HL-60 (cell line): ENCODE results near the gene CCNJ.

Experiments
- DNase-seq, 2 experiments: peaks; one replicate each; pipeline ENCODE4 v3.0.0-alpha.2; 2010 to 2020; ENCODE audit warnings: low read depth in 1 of 2, low spot score in 1 of 2
- H3K27ac ChIP-seq: fragments of 250-450 bp; sonication (Bioruptor Pico); replicated peaks from 2 replicates; pipeline ENCODE4 v1.5.1; 2020; ENCODE audit warnings: mild to moderate bottlenecking, moderate library complexity
- H3K27me3 ChIP-seq: fragments of 250-450 bp; sonication (Bioruptor Pico); 2 replicates; pipeline ENCODE4 v1.5.1; 2021; ENCODE audit warnings: mild to moderate bottlenecking, moderate library complexity; ENCODE audit not compliant: insufficient read depth, poor library complexity, severe bottlenecking
- H3K4me3 ChIP-seq: replicated peaks from 2 replicates; pipeline ENCODE4 v1.5.1; 2011; ENCODE audit warnings: mild to moderate bottlenecking, control low read depth, low read length; ENCODE audit not compliant: insufficient read depth
- GABPA ChIP-seq: IDR thresholded peaks from 2 replicates; pipeline ENCODE4 v1.6.1; 2012; ENCODE audit warnings: low read depth
- POLR2AphosphoS5 ChIP-seq: IDR thresholded peaks from 2 replicates; pipeline ENCODE4 v1.6.1; 2012; ENCODE audit warnings: low read depth
- SPI1 ChIP-seq: IDR thresholded peaks from 2 replicates; pipeline ENCODE4 v1.6.1; 2012; ENCODE audit warnings: low read depth, mild to moderate bottlenecking, borderline replicate concordance
- TF ChIP-seq, protein P1 (sequence below): IDR thresholded peaks from 2 replicates; pipeline ENCODE4 v1.6.1; 2012; ENCODE audit warnings: low read depth; ENCODE audit not compliant: insufficient replicate concordance
- TF ChIP-seq, protein P2 (sequence below): IDR thresholded peaks from one replicate; pipeline ENCODE4 v1.5.1; 2011; ENCODE audit warnings: low read length, control low read depth, inconsistent platforms; ENCODE audit not compliant: insufficient read depth

Gene CCNJ

GRCh38 chr10:96022739-96023138, 20.6 kb upstream of the CCNJ start:
- Histone ChIP-seq H3K27ac (no peak overlapping the region), H3K27me3 (no peaks in the 10 kb centered on the region), H3K4me3 (no peak overlapping the region)
- no peak for TF ChIP-seq POLR2AphosphoS5
- TF ChIP-seq, protein P1, sequence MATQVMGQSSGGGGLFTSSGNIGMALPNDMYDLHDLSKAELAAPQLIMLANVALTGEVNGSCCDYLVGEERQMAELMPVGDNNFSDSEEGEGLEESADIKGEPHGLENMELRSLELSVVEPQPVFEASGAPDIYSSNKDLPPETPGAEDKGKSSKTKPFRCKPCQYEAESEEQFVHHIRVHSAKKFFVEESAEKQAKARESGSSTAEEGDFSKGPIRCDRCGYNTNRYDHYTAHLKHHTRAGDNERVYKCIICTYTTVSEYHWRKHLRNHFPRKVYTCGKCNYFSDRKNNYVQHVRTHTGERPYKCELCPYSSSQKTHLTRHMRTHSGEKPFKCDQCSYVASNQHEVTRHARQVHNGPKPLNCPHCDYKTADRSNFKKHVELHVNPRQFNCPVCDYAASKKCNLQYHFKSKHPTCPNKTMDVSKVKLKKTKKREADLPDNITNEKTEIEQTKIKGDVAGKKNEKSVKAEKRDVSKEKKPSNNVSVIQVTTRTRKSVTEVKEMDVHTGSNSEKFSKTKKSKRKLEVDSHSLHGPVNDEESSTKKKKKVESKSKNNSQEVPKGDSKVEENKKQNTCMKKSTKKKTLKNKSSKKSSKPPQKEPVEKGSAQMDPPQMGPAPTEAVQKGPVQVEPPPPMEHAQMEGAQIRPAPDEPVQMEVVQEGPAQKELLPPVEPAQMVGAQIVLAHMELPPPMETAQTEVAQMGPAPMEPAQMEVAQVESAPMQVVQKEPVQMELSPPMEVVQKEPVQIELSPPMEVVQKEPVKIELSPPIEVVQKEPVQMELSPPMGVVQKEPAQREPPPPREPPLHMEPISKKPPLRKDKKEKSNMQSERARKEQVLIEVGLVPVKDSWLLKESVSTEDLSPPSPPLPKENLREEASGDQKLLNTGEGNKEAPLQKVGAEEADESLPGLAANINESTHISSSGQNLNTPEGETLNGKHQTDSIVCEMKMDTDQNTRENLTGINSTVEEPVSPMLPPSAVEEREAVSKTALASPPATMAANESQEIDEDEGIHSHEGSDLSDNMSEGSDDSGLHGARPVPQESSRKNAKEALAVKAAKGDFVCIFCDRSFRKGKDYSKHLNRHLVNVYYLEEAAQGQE = no peak
- TF ChIP-seq SPI1 = no peak
- TF ChIP-seq, protein P2, sequence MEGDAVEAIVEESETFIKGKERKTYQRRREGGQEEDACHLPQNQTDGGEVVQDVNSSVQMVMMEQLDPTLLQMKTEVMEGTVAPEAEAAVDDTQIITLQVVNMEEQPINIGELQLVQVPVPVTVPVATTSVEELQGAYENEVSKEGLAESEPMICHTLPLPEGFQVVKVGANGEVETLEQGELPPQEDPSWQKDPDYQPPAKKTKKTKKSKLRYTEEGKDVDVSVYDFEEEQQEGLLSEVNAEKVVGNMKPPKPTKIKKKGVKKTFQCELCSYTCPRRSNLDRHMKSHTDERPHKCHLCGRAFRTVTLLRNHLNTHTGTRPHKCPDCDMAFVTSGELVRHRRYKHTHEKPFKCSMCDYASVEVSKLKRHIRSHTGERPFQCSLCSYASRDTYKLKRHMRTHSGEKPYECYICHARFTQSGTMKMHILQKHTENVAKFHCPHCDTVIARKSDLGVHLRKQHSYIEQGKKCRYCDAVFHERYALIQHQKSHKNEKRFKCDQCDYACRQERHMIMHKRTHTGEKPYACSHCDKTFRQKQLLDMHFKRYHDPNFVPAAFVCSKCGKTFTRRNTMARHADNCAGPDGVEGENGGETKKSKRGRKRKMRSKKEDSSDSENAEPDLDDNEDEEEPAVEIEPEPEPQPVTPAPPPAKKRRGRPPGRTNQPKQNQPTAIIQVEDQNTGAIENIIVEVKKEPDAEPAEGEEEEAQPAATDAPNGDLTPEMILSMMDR = no peak
- no peak for TF ChIP-seq GABPA
- DNase-seq = no peak

GRCh38 chr10:96023168-96023567, 20.2 kb upstream of the CCNJ start:
- no peak for DNase-seq

GRCh38 chr10:96025566-96025965, 17.8 kb upstream of the CCNJ start:
- peak in 1 of 2 experiments; percentile 41 for DNase-seq
- no peaks in the 10 kb centered on the region for H3K27me3 ChIP-seq
- no peak overlapping the region for H3K4me3 ChIP-seq
- TF ChIP-seq POLR2AphosphoS5 (no peak), SPI1 (no peak), GABPA (no peak)
- TF ChIP-seq, protein P1 = no peak
- TF ChIP-seq, protein P2 = no peak
- no peak overlapping the region for H3K27ac ChIP-seq

More at GRCh38 chr10:96023168-96023567, 20.2 kb upstream of the CCNJ start:
- Histone ChIP-seq H3K4me3 (no peak overlapping the region), H3K27me3 (no peaks in the 10 kb centered on the region), H3K27ac (no peak overlapping the region)
- TF ChIP-seq, protein P1 = no peak
- TF ChIP-seq POLR2AphosphoS5 (no peak), SPI1 (no peak), GABPA (no peak)
- TF ChIP-seq, protein P2 = no peak
